Peyer's patch (tissue), 4 donors: ENCODE results near the gene ESYT3.

Experiments
- POLR2A ChIP-seq, 2 donors: fragments of 450-650 bp; IDR thresholded peaks; one replicate each; pipeline ENCODE4 v1.5.1; 2017; ENCODE audit warnings: antibody characterized with exemption in 2 of 2, mild to moderate bottlenecking in 2 of 2, moderate library complexity in 2 of 2
- TF ChIP-seq, protein P1 (sequence below), 6 experiments: fragments of 450-650 bp in 4 of 6; fragments of 200-600 bp in 2 of 6; sonication (generic) in 1 of 6; IDR thresholded peaks; one replicate each; pipeline ENCODE4 v1.5.1; 2017 to 2019; ENCODE audit warnings: antibody characterized with exemption in 6 of 6, mild to moderate bottlenecking in 3 of 6, moderate library complexity in 1 of 6

DNA sequence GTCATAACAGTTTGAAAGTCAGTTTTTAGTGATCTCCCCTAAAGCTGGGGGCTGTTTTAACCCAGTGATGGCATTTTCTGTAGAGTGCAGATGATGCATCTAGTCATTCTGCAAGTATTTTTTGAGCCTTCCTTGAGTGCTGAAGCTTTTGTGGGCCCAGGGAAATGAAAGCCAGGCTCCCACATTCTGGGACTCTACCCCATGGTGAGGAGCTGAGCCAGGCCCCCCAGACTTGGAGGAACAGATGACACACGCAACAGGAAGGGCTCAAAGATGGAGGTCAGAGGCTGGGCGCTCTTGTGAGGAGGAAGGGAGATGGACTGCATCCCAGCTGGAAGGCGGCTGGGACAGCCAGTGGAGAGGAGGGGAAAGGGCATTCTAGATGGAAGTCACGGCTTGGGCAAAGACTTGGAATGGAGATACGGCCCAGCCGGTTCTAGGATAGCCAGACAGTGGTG, 45.2 kb upstream of the ESYT3 start:
- TF ChIP-seq, protein P1, sequence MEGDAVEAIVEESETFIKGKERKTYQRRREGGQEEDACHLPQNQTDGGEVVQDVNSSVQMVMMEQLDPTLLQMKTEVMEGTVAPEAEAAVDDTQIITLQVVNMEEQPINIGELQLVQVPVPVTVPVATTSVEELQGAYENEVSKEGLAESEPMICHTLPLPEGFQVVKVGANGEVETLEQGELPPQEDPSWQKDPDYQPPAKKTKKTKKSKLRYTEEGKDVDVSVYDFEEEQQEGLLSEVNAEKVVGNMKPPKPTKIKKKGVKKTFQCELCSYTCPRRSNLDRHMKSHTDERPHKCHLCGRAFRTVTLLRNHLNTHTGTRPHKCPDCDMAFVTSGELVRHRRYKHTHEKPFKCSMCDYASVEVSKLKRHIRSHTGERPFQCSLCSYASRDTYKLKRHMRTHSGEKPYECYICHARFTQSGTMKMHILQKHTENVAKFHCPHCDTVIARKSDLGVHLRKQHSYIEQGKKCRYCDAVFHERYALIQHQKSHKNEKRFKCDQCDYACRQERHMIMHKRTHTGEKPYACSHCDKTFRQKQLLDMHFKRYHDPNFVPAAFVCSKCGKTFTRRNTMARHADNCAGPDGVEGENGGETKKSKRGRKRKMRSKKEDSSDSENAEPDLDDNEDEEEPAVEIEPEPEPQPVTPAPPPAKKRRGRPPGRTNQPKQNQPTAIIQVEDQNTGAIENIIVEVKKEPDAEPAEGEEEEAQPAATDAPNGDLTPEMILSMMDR (IDR thresholded peaks at IDR 0.05): no peak
- no peak for TF ChIP-seq POLR2A (IDR thresholded peaks at IDR 0.05)
